ENCODE data around the gene ZC3H12C.
"Not testable (repeated sequence)": the region's sequence is repeated elsewhere in the genome, so short reads cannot be mapped to it uniquely, and the experiment has no call there.

The ZC3H12C gene

GRCh38 chr11:110185121-110185591 is 92.0 kb downstream of the ZC3H12C start:
- DNase-seq (ENCODE audit: low spot score): no peak

- no peak for DNase-seq (ENCODE audit: low spot score)
These were observed 92.4 kb downstream of the ZC3H12C start for GRCh38 chr11:110185599-110185998.

- DNase-seq (ENCODE audit: low spot score): no peak
These were observed 93.3 kb downstream of the ZC3H12C start for GRCh38 chr11:110186456-110186855.

- no peak for DNase-seq (ENCODE audit: low spot score)
These were observed 93.7 kb downstream of the ZC3H12C start for GRCh38 chr11:110186867-110187266.

GRCh38 chr11:110187731-110188130 is 94.5 kb downstream of the ZC3H12C start:
- no peak for DNase-seq (ENCODE audit: low spot score)

GRCh38 chr11:110190885-110191284 is 97.7 kb downstream of the ZC3H12C start:
- DNase-seq (ENCODE audit: low spot score): peak; percentile 12

GRCh38 chr11:110192604-110193282 is 99.6 kb downstream of the ZC3H12C start:
- DNase-seq (ENCODE audit: low spot score): peak; percentile 78

- DNase-seq (ENCODE audit: low spot score): not testable (repeated sequence)
These were observed 101.1 kb downstream of the ZC3H12C start for GRCh38 chr11:110194211-110194766.

GRCh38 chr11:110196241-110196754 is 103.1 kb downstream of the ZC3H12C start:
- DNase-seq (ENCODE audit: low spot score): no peak

- no peak for DNase-seq (ENCODE audit: low spot score)
These were observed 103.8 kb downstream of the ZC3H12C start for GRCh38 chr11:110196884-110197420.

GRCh38 chr11:110198031-110198729 is 105.0 kb downstream of the ZC3H12C start:
- no peak for DNase-seq (ENCODE audit: low spot score)

GRCh38 chr11:110199184-110199981 is 106.2 kb downstream of the ZC3H12C start:
- DNase-seq (ENCODE audit: low spot score): no peak

GRCh38 chr11:110200241-110200640 is 107.0 kb downstream of the ZC3H12C start:
- no peak for DNase-seq (ENCODE audit: low spot score)

GRCh38 chr11:110200836-110201235 is 107.6 kb downstream of the ZC3H12C start:
- no peak for DNase-seq (ENCODE audit: low spot score)

- DNase-seq (ENCODE audit: low spot score): no peak
These were observed 113.9 kb downstream of the ZC3H12C start for GRCh38 chr11:110207123-110207522.

GRCh38 chr11:110208678-110209312 is 115.6 kb downstream of the ZC3H12C start:
- not testable (repeated sequence) for DNase-seq (ENCODE audit: low spot score)

GRCh38 chr11:110209313-110209694 is 116.1 kb downstream of the ZC3H12C start:
- not testable (repeated sequence) for DNase-seq (ENCODE audit: low spot score)

- DNase-seq (ENCODE audit: low spot score): no peak
These were observed 124.2 kb downstream of the ZC3H12C start for GRCh38 chr11:110217223-110217877.

GRCh38 chr11:110217936-110218335 is 124.7 kb downstream of the ZC3H12C start:
- DNase-seq (ENCODE audit: low spot score): no peak

- no peak for DNase-seq (ENCODE audit: low spot score)
These were observed 126.0 kb downstream of the ZC3H12C start for GRCh38 chr11:110219006-110219785.
